KMS-11 (cell line): Measurements from ENCODE around the gene DUS1L.

Experiments
- H2AFZ ChIP-seq: fragments of 200-600 bp; sonication (generic); 2 replicates; pipeline ENCODE4 v1.6.1; 2016; ENCODE audit warnings: antibody characterized with exemption, mixed run types, low read depth
- H3K27ac ChIP-seq: fragments of 200-600 bp; sonication (generic); 2 replicates; pipeline ENCODE4 v1.6.1; 2016; ENCODE audit warnings: mild to moderate bottlenecking, mixed run types
- H3K27me3 ChIP-seq: fragments of 200-600 bp; sonication (generic); 2 replicates; pipeline ENCODE4 v1.6.1; 2017; ENCODE audit warnings: mild to moderate bottlenecking, low read depth, mixed run types, moderate library complexity; ENCODE audit not compliant: insufficient read depth
- H3K36me3 ChIP-seq: fragments of 200-600 bp; sonication (generic); 2 replicates; pipeline ENCODE4 v1.6.1; 2017; ENCODE audit warnings: mild to moderate bottlenecking, mixed run types; ENCODE audit not compliant: insufficient read depth
- H3K4me1 ChIP-seq: fragments of 200-600 bp; sonication (generic); 2 replicates; pipeline ENCODE4 v1.6.1; 2016; ENCODE audit warnings: mild to moderate bottlenecking, low read depth, mixed run types; ENCODE audit not compliant: poor library complexity, severe bottlenecking
- H3K4me2 ChIP-seq: fragments of 200-600 bp; sonication (generic); 2 replicates; pipeline ENCODE4 v1.7.0; 2016; ENCODE audit warnings: mild to moderate bottlenecking, mixed run types
- H3K4me3 ChIP-seq: fragments of 200-600 bp; sonication (generic); IDR thresholded peaks from 2 replicates; pipeline ENCODE4 v1.6.1; 2017; ENCODE audit warnings: low read depth, low read length, mixed read lengths; ENCODE audit not compliant: insufficient read depth
- H3K79me2 ChIP-seq: fragments of 200-600 bp; sonication (generic); 2 replicates; pipeline ENCODE4 v1.6.1; 2016; ENCODE audit warnings: low read depth, mixed run types; ENCODE audit not compliant: insufficient read depth
- H3K9ac ChIP-seq: fragments of 200-600 bp; sonication (generic); 2 replicates; pipeline ENCODE4 v1.6.1; 2016; ENCODE audit warnings: mild to moderate bottlenecking, mixed run types
- H4K20me1 ChIP-seq: fragments of 200-600 bp; sonication (generic); 2 replicates; pipeline ENCODE4 v1.6.1; 2016; ENCODE audit warnings: mild to moderate bottlenecking, mixed run types; ENCODE audit not compliant: insufficient read depth
- TF ChIP-seq, protein P1 (sequence below): fragments of 200-600 bp; sonication (generic); conservative IDR thresholded peaks from 2 replicates; pipeline ENCODE4 v1.6.1; 2017; ENCODE audit warnings: low read depth, mild to moderate bottlenecking, antibody characterized with exemption, low read length, moderate library complexity, mixed read lengths

Gene DUS1L

DNA sequence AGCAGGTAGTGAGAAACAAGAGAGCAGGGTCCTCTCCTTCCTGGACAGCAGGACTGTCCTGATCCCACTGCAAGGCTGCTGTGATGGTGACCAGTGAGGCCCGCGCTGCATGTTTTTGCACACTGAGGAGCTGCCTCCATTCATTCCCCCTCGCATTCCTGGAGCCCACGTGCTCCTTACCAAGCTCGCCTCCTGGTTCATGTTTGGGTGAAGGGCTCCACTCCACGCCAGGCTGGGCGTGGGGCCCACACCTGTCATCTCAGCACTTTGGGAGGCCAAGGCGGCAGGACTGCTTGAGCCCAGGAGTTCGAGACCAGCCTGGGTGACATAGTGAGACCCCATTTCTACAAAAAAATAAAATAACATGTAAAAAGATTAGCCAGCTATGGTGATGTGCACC is 47.8 kb upstream of the DUS1L start:
- no peaks in the 10 kb centered on the region for H3K79me2 ChIP-seq
- H3K27me3 ChIP-seq, result no peaks in the 10 kb centered on the region
- H3K36me3 ChIP-seq, result no peaks in the 10 kb centered on the region
- H3K4me1 ChIP-seq, result no peaks in the 10 kb centered on the region
- no peak overlapping the region for H3K4me3 ChIP-seq
- TF ChIP-seq, protein P1, sequence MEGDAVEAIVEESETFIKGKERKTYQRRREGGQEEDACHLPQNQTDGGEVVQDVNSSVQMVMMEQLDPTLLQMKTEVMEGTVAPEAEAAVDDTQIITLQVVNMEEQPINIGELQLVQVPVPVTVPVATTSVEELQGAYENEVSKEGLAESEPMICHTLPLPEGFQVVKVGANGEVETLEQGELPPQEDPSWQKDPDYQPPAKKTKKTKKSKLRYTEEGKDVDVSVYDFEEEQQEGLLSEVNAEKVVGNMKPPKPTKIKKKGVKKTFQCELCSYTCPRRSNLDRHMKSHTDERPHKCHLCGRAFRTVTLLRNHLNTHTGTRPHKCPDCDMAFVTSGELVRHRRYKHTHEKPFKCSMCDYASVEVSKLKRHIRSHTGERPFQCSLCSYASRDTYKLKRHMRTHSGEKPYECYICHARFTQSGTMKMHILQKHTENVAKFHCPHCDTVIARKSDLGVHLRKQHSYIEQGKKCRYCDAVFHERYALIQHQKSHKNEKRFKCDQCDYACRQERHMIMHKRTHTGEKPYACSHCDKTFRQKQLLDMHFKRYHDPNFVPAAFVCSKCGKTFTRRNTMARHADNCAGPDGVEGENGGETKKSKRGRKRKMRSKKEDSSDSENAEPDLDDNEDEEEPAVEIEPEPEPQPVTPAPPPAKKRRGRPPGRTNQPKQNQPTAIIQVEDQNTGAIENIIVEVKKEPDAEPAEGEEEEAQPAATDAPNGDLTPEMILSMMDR, result no peak
- H3K27ac ChIP-seq, result no peak overlapping the region
- no peak overlapping the region for H2AFZ ChIP-seq
- H4K20me1 ChIP-seq, result no peaks in the 10 kb centered on the region
- no peak overlapping the region for H3K9ac ChIP-seq
- no peak overlapping the region for H3K4me2 ChIP-seq

DNA sequence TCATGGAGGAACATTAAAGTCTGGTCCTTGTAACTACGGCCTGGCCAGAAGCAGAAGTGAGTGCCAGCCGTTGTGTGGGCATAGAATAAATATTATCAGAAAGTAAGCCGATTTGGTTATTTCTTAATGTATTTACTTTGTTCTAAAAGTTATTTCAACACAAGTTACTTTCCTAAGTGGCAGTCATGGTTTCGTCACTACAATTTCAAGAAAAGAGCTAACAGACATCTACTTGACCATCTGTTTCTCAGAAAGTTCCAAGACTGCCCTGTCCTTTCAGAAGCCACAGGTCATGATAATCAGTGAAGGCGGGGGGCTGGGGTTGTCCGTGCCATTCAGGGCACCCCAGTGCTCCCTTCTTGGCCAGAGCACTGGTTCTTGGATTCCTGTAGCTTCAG is 47.3 kb upstream of the DUS1L start:
- TF ChIP-seq, protein P1, result no peak
- no peak overlapping the region for H3K9ac ChIP-seq
- H4K20me1 ChIP-seq, result no peaks in the 10 kb centered on the region

DNA sequence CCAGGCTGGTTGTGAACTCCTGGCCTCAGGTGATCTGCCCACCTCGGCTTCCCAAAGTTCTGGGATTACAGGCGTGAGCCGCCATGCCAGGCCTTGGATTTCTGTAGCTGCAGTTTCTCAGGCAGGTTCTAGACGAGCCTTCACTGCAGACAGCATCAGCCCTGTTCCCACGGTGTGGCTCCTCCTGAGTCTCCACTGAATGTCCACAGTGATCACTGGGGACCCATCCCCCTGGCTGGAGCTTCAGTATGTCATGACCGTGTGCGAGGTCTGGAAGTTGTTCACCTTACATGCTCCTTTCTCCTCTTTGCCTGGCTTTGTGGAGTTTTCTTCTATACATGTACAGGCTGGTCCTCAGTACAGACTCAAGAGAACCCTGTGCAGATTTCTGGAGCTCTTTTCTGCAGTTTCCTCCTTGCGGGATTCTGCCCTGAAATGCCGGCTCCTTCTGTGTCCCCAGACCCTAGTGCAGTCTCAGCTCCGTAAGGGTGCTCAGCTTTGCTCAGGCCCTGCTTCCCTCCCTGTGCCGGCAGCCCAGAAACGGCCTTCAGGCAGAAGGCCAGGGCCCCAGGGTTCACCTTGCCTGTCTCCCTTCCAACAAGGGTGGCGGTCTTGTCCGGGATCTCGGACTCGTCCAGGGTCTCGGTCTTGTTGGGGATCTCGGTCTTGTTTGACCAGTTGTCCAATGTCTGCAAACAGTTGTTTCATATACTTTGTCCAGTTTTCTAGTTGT is 46.7 kb upstream of the DUS1L start:
- Histone ChIP-seq H3K4me1 (peaks cover under 1% of the 10 kb centered on the region), H3K79me2 (no peaks in the 10 kb centered on the region), H2AFZ (no peak overlapping the region), H3K27me3 (no peaks in the 10 kb centered on the region), H3K9ac (no peak overlapping the region), H4K20me1 (no peaks in the 10 kb centered on the region), H3K27ac (no peak overlapping the region), H3K4me3 (no peak overlapping the region), H3K4me2 (no peak overlapping the region), H3K36me3 (no peaks in the 10 kb centered on the region)
- TF ChIP-seq, protein P1, result no peak

More for the DNA sequence above, 47.3 kb upstream of the DUS1L start:
- H3K27ac ChIP-seq, result no peak overlapping the region
- H3K27me3 ChIP-seq, result no peaks in the 10 kb centered on the region
- H3K4me2 ChIP-seq, result no peak overlapping the region
- H2AFZ ChIP-seq, result no peak overlapping the region
- H3K4me3 ChIP-seq, result no peak overlapping the region
- H3K36me3 ChIP-seq, result no peaks in the 10 kb centered on the region
- no peaks in the 10 kb centered on the region for H3K79me2 ChIP-seq
- H3K4me1 ChIP-seq, result no peaks in the 10 kb centered on the region

DNA sequence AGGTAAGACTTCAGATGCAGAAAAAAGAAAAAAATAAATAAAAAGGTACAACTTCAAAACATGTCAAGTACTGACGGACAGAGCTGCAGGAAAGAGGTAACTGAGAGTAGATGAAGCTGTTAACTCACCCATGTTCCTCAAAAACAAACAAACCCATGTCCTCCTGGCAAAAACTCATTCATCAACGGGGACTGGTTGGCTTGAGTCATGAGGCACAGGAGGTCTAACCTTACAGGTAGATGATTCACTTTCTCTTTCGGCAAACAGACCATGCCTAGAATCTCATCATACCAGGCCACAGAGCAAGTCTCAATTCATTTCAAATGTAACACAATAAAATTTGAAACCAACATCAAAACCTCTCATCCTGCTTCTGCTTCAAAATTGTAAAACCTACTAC is 44.7 kb upstream of the DUS1L start:
- Histone ChIP-seq H3K79me2 (no peaks in the 10 kb centered on the region), H4K20me1 (no peaks in the 10 kb centered on the region), H3K36me3 (no peaks in the 10 kb centered on the region), H2AFZ (no peak overlapping the region), H3K9ac (no peak overlapping the region), H3K27ac (no peak overlapping the region), H3K4me2 (no peak overlapping the region), H3K4me1 (peaks cover 15% of the 10 kb centered on the region), H3K4me3 (no peak overlapping the region), H3K27me3 (no peaks in the 10 kb centered on the region)
- TF ChIP-seq, protein P1, result no peak
